ENCODE results near the gene CFAP65. TPM values are rescaled to one million over a fixed set of nuclear protein-coding genes. Genes with fewer than 3 reads are reported as not detected.

The CFAP65 gene
- total RNA-seq, 1 experiment from 2014 or later = 0.24 TPM

DNA sequence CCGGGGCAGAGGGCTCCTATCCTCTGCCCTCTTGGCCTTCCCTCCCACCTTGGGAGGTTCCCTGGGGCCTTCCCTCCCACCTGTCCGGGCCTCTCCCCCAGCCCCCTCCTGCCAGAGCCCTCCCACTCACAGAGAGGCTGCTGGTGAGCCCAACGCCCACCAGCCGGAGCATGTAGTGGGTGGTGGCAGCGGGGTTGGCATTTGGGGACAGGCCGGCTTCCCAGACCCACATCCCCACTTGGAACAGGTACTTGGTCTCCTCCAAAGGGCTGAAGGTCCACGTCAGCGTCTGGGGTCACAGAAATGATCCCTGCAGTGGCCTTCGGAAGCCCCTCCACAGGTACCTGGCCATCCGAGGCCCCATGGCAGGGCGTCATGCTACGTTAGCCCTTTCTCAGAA is 19.3 kb downstream of the CFAP65 start:
- in situ Hi-C loops (cut with HindIII; ENCODE audit: low pct_unique_long_range_greater_than_20kb, low sequenced_read_pairs) = no loop called here
- DNase-seq (ENCODE audit: low read depth, low spot score) = no peak

DNA sequence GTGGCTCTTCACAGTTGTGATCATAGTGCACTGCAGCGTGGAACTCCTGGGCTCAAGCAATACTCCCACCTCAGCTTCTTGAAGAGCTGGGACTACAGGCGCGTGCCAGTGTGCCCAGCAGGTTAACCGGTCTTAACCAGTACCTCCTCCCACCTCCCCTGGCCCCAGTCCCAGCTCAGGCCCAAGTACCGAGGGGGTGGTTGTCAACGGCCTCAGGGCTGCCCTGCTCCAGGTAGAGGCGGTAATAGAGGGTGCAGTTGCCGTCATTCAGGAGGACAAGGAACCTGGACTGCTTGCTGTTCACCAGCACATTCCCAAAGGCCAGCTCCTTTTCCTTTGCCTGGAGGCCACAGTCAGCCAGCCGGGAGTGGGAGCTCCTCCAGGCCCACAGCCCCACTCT is 19.7 kb downstream of the CFAP65 start:
- in situ Hi-C loops (cut with HindIII; ENCODE audit: low pct_unique_long_range_greater_than_20kb, low sequenced_read_pairs) = no loop called here
- DNase-seq (ENCODE audit: low read depth, low spot score) = no peak

DNA sequence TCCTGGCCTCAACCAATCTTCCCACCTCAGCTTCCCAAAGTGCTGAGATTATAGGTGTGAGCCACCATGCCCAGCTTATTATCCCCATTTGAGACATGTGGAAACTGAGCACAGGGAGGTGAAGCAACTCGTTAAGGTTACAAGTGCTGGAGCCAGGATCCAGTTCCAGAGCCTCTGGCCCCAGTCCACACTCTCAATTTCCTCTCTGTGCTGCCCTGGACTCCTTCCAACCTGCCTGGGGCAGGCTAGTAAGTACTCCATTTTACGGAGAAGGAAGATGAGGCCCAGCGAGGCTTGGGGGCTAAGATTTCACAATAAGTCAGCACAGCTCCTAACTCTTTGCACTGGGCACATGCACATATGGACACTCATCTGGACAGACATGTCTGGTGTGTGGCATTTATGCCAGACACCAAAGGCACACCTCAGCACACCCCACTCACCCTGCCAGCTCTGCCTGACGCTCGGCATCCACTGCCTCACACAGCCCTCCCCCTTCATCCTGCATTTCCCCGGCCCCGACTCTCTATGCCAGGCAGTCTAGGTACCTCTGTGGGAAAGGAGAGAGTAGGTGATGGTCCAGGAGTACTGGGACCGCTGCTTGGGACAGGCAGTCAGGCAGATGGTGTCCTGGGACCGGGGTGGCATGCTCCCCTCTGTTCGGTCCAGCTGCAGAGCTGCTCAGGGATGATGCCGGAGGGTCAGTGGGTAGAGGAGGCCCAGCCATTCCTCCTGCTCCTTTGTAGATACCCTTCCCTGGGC is 20.5 kb downstream of the CFAP65 start:
- in situ Hi-C loops (cut with HindIII; ENCODE audit: low pct_unique_long_range_greater_than_20kb, low sequenced_read_pairs) = no loop called here
- no peak for DNase-seq (ENCODE audit: low read depth, low spot score)

DNA sequence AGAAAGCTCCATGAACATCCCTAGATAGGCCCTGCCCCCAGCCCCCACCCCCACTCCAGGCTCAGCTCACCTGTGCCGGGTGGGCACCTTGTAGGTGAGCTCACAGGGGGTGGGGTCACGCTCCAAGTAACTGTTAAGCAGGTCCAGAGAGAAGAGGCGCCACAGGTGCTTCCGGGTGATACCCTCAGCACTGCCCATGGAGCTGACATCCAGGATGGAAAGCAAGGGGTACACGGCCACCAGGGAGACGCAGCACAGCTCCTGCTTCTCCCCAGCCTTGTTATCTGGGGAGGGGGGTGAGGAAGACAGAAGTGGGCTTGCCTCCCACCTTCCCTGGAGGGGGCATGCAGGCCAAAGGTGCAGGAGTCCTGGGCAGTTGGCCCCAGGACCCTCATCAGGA is 21.9 kb downstream of the CFAP65 start:
- in situ Hi-C loops (cut with HindIII; ENCODE audit: low pct_unique_long_range_greater_than_20kb, low sequenced_read_pairs) = no loop called here
- DNase-seq (ENCODE audit: low read depth, low spot score) = no peak

DNA sequence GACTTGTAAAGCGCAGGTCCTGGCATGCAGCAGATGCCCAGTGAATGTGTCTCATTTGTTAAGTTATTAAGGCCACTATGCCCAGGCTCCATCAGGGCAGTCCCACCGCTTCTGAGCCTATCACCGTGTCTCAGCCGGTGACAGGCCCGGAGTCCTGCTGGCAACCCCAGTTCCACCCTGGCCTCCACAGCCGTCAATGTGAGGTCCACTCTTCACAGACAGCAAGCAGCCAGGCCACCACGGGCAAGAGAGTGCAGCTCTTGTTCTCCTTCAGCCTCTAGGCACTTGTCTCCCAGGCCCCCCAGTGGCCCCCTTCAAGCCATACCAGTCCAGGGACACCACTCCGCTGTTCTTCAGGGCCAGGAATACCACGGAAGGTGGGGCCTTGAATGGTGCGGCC is 22.6 kb downstream of the CFAP65 start:
- in situ Hi-C loops (cut with HindIII; ENCODE audit: low pct_unique_long_range_greater_than_20kb, low sequenced_read_pairs) = no loop called here
- DNase-seq (ENCODE audit: low read depth, low spot score) = no peak

GRCh38 chr2:219018286-219018685 is 23.0 kb downstream of the CFAP65 start:
- DNase-seq (ENCODE audit: low read depth, low spot score) = no peak
- in situ Hi-C loops (cut with HindIII; ENCODE audit: low pct_unique_long_range_greater_than_20kb, low sequenced_read_pairs) = no loop called here

DNA sequence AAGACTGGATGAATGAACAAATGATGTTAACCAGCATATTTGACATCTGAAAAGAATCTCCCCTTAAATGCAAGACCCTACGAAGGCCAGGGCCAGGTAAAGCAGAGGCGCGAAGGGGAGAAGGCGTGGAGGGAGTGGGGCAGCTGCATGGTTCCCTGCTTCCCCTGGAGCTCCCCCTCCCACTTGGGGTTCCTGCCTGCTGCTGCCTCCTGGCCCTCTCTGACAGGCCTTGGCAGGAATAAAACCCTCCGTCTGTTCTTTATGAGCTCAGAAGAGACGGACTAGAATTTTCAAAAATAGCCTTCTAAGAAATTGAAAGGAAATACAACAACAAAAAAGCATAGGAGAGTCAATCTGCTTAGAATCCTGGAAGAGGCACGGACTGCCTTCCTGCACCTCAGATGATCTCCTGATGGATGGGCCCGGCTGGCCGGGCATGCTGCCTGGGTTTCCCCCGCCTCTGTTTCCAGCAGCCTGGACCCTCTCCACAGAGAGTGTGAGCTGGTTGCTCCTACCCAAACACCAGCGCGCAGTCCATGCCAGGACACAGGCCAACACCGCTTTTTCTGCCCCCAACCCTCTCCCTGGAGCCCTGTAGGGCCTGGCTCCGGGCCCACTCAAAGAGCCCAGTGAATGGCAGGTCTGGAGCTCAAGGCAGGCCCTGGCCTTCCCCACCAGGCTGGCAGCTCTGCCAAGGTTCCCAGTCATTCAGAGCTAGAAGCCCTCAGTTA is 23.9 kb downstream of the CFAP65 start:
- in situ Hi-C loops (cut with HindIII; ENCODE audit: low pct_unique_long_range_greater_than_20kb, low sequenced_read_pairs) = no loop called here
- DNase-seq (ENCODE audit: low read depth, low spot score) = no peak

DNA sequence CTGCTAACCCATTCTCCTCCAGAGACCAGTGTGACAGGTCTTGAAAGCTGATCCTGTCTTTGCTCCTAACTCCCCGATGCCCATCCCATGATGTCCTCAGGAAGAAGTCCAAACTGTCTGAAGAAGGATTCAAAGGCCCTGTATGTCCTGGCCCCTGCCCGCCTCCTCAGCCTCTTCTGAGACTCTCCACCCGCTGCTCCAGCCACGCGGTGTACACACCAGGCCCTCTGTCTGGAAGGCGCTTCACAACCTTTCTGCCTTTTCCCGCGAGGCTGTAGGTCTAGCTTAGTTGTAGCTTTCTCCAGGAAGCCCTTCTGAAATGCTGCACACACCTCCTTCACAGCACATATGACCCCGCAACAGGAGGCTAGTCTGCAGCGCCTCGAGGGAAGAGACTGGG is 24.6 kb downstream of the CFAP65 start:
- in situ Hi-C loops (cut with HindIII; ENCODE audit: low pct_unique_long_range_greater_than_20kb, low sequenced_read_pairs) = no loop called here
- DNase-seq (ENCODE audit: low read depth, low spot score) = no peak

DNA sequence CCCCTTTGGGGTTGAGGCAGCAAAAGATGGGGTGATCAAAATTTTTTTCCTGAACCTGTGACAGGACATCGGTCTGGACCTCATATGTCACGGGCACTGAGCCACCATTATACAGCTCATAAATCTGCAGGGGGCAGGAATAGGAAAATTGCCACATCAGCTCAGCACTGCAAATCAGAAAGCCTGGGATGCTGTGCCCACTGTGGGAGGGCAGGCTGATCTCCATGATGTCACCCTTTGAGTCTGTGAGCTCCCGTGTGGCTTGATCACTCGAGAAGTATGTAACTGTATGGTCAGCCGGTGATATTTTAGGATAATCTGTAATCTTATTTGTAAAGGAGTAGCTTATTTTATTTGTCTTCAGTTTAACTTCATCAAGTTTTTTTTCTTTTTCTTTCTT is 30.4 kb downstream of the CFAP65 start:
- no peak for DNase-seq (ENCODE audit: low read depth, low spot score)
- in situ Hi-C loops (cut with HindIII; ENCODE audit: low pct_unique_long_range_greater_than_20kb, low sequenced_read_pairs) = no loop called here

DNA sequence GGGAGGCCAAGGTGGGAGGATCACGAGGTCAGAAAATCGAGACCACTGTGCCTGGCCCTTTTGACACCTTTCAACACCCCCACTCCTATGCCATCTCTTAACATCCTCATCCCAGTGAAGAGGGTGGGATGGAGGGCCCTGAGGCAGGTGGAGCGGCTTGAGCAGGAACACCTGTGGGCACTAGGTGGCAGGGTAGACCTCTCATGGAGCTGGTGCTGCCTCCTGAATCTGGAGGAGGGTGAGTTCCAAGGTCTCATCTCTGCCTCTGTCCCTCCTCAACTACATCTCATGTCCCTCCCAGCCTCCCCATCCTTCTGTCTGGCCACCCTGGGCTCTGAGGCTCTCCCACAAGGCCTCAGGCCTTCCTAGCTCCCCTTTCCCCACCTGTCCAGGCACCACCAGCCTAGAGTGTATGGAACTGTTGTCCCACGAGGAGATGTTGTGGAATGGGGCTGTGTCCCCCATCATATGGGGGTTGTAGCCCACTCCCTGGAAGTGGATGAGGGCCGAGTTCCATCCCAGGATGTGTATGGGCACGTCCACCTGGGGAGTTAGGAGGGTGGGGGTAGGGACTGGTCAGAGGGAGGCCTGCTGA is 31.1 kb downstream of the CFAP65 start:
- in situ Hi-C loops (cut with HindIII; ENCODE audit: low pct_unique_long_range_greater_than_20kb, low sequenced_read_pairs) = no loop called here
- peak; percentile 63 for DNase-seq (ENCODE audit: low read depth, low spot score)

DNA sequence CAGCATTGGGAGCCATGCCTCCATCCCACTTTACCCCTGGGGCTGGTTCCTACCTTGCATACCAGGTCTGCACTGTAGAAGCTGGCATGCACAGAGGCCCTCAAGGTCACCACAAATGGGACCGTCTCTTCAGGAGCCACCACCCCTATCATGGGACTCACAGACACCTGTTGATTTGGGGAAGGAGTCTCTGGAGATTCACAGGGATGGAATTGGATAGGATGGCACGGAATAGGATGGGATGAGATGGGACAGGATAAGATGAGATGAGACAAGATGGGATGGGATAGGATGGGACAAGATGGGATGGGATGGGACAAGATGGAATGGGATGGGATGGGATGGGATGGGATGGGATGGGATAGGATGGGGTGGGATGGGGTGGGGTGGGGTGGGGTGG is 32.0 kb downstream of the CFAP65 start:
- DNase-seq (ENCODE audit: low read depth, low spot score) = no peak
- in situ Hi-C loops (cut with HindIII; ENCODE audit: low pct_unique_long_range_greater_than_20kb, low sequenced_read_pairs) = no loop called here

DNA sequence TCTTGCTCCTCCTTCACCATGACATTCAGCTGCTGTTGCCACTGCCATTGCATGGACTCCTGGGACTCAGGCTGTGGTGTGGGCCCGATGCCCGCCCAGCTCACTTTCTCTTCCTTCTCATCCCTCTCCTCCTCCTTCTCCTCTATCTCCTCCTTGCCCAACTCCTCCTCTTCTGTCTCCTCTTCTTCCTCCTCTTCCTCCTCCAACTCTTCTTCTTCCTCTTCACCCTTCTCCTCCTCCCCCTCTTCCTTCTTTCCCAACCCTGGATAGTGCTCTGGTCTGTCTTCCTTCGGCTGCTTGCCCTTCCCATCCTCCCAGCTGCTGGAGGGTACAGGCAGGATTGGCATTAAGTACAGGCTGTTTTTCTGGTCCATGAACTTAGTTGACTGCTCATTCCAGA is 37.3 kb downstream of the CFAP65 start:
- DNase-seq (ENCODE audit: low read depth, low spot score) = no peak
- in situ Hi-C loops (cut with HindIII; ENCODE audit: low pct_unique_long_range_greater_than_20kb, low sequenced_read_pairs) = no loop called here

- in situ Hi-C loops (cut with HindIII; ENCODE audit: low pct_unique_long_range_greater_than_20kb, low sequenced_read_pairs) = no loop called here
- no peak for DNase-seq (ENCODE audit: low read depth, low spot score)
These were observed 38.1 kb downstream of the CFAP65 start for GRCh38 chr2:219003267-219003634.

GRCh38 chr2:219002395-219003266 is 38.7 kb downstream of the CFAP65 start:
- in situ Hi-C loops (cut with HindIII; ENCODE audit: low pct_unique_long_range_greater_than_20kb, low sequenced_read_pairs) = no loop called here
- DNase-seq (ENCODE audit: low read depth, low spot score) = peak; percentile 66

DNA sequence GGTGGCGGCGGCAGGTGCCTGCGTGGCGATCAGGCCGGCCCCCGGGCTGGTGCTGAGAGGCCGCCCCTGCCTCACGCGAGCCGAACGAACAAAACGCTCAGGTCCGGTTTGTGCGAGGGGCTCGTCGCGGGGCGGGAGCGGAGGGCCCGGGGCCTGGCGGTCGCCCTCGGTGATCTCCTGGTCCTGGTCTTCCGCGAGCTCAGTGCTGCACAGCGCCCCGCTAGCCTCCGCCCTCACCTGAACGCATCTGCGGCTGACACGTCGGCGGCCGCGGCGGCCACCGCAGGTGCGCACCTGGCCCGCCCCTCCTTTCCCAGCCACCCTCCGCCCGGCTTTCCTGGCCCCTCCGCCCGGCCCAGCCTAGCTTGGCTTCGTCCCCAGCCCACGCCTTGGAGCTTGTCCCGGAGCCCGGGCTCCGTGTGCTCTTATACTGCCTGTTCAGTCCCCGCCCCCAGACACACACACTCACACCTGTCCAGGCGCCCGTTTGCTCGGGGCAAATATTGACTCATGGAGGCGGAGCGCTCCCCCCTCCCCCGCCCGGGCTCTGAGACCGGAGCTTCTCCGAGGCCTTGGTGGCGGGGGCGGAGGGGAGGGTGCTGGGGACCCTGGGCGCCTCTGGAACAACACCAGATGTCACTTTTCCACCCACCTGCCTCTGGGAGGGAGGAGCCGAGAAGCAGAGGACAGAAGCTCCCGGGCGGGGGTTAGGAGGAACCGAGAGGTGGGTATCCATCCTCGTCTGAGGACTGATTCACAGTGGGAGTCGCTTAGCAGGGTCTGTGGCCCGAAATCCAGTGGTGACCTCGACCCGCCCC is 39.5 kb downstream of the CFAP65 start:
- DNase-seq (ENCODE audit: low read depth, low spot score) = no peak
- in situ Hi-C loops (cut with HindIII; ENCODE audit: low pct_unique_long_range_greater_than_20kb, low sequenced_read_pairs) = no loop called here

- no peak for DNase-seq (ENCODE audit: low read depth, low spot score)
- in situ Hi-C loops (cut with HindIII; ENCODE audit: low pct_unique_long_range_greater_than_20kb, low sequenced_read_pairs) = no loop called here
These were observed 40.2 kb downstream of the CFAP65 start for GRCh38 chr2:219001100-219001576.

DNA sequence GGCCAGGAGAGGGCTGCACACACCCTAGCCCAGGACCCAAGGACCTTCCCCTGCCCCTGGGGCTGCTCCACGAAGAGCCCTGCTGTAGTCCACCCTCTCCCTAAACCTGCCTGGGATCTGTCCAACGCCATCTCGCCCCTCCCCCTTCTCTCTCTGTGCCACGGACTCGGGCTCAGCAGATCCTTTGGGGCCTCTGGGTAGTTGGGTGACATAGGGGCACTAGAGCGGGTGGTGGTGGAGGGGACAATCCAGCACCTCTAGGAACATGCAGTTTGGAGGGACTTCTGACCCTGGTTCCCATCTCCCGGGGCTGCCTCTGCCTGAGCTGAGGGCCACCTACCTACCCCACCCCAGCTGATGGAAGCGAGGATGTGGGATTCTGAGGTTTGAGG is 40.8 kb downstream of the CFAP65 start:
- DNase-seq (ENCODE audit: low read depth, low spot score) = no peak
- in situ Hi-C loops (cut with HindIII; ENCODE audit: low pct_unique_long_range_greater_than_20kb, low sequenced_read_pairs) = no loop called here
